ENCODE results near the gene STAG1. TPM values are rescaled to one million over a fixed set of nuclear protein-coding genes. Genes with fewer than 3 reads are reported as not detected.

Gene STAG1
- polyA plus RNA-seq, 1 donor from 2014 or later = 30.8 TPM

GRCh38 chr3:136634821-136635220 is 117.4 kb downstream of the STAG1 start:
- no peak overlapping the region for H2AFZ ChIP-seq (ENCODE audit: low read depth, low read length)
- no peaks in the 10 kb centered on the region for H3K9me2 ChIP-seq (ENCODE audit: insufficient read depth, low read length)
- H3F3A ChIP-seq (ENCODE audit: insufficient read depth, low read length, poor library complexity, severe bottlenecking) = no peaks in the 10 kb centered on the region
- no peaks in the 10 kb centered on the region for H3K27me3 ChIP-seq (ENCODE audit: insufficient read depth, low read depth, low read length)
- no peaks in the 10 kb centered on the region for H4K20me1 ChIP-seq (ENCODE audit: insufficient read depth)
- peaks cover 68% of the 10 kb centered on the region for H3K79me2 ChIP-seq (replicated peaks; ENCODE audit: insufficient read depth, low read length)
- H3K9me3 ChIP-seq (ENCODE audit: low read length) = no peaks in the 10 kb centered on the region
- no peaks in the 10 kb centered on the region for H3K36me3 ChIP-seq (ENCODE audit: insufficient read depth, low read length)
- TF ChIP-seq POLR2AphosphoS5 (IDR thresholded peaks at IDR 0.05) (no peak), SMC3 (conservative IDR thresholded peaks at IDR 0.05; ENCODE audit: poor library complexity) (no peak), MXI1 (conservative IDR thresholded peaks at IDR 0.05; ENCODE audit: poor library complexity, severe bottlenecking) (no peak), RAD21 (conservative IDR thresholded peaks at IDR 0.05) (no peak), REST (IDR thresholded peaks at IDR 0.05; ENCODE audit: borderline replicate concordance) (no peak), CTCF (IDR thresholded peaks at IDR 0.05; ENCODE audit: poor library complexity, severe bottlenecking) (no peak), TAF1 (IDR thresholded peaks at IDR 0.05; ENCODE audit: low read depth) (no peak), EZH2 (IDR thresholded peaks at IDR 0.05; ENCODE audit: borderline replicate concordance, insufficient read depth, low read length, poor library complexity, severe bottlenecking) (no peak), EP300 (conservative IDR thresholded peaks at IDR 0.05; ENCODE audit: poor library complexity, severe bottlenecking) (no peak)
- H3K4me2 ChIP-seq (ENCODE audit: low read length) = no peak overlapping the region
- H3K4me3 ChIP-seq (ENCODE audit: low read length) = no peak overlapping the region
- H3K9ac ChIP-seq (ENCODE audit: low read length) = no peak overlapping the region
- H3K27ac ChIP-seq (ENCODE audit: low read length) = no peak overlapping the region

- H3K9me3 ChIP-seq (ENCODE audit: low read length) = no peaks in the 10 kb centered on the region
- H3K9ac ChIP-seq (ENCODE audit: low read length) = no peak overlapping the region
Observed at GRCh38 chr3:136632625-136633081, 119.5 kb downstream of the STAG1 start.

More at GRCh38 chr3:136632625-136633081, 119.5 kb downstream of the STAG1 start:
- TF ChIP-seq REST (IDR thresholded peaks at IDR 0.05; ENCODE audit: borderline replicate concordance) = no peak
- no peak for TF ChIP-seq TAF1 (IDR thresholded peaks at IDR 0.05; ENCODE audit: low read depth)
- TF ChIP-seq MXI1 (conservative IDR thresholded peaks at IDR 0.05; ENCODE audit: poor library complexity, severe bottlenecking) = no peak
- no peak for TF ChIP-seq CTCF (IDR thresholded peaks at IDR 0.05; ENCODE audit: poor library complexity, severe bottlenecking)
- TF ChIP-seq RAD21 (conservative IDR thresholded peaks at IDR 0.05) = no peak
- no peak for TF ChIP-seq EZH2 (IDR thresholded peaks at IDR 0.05; ENCODE audit: borderline replicate concordance, insufficient read depth, low read length, poor library complexity, severe bottlenecking)
- no peak for TF ChIP-seq SMC3 (conservative IDR thresholded peaks at IDR 0.05; ENCODE audit: poor library complexity)
- Histone ChIP-seq H3K79me2 (replicated peaks; ENCODE audit: insufficient read depth, low read length) (peaks cover 54% of the 10 kb centered on the region), H2AFZ (ENCODE audit: low read depth, low read length) (no peak overlapping the region), H3K4me2 (ENCODE audit: low read length) (no peak overlapping the region), H3K27me3 (ENCODE audit: insufficient read depth, low read depth, low read length) (no peaks in the 10 kb centered on the region), H3K27ac (ENCODE audit: low read length) (no peak overlapping the region), H3F3A (ENCODE audit: insufficient read depth, low read length, poor library complexity, severe bottlenecking) (no peaks in the 10 kb centered on the region), H3K9me2 (ENCODE audit: insufficient read depth, low read length) (no peaks in the 10 kb centered on the region), H4K20me1 (ENCODE audit: insufficient read depth) (no peaks in the 10 kb centered on the region), H3K4me3 (ENCODE audit: low read length) (no peak overlapping the region), H3K36me3 (ENCODE audit: insufficient read depth, low read length) (no peaks in the 10 kb centered on the region)

All from neural cell (in vitro differentiated cells).